ENCODE data around the gene TRIM5.
"Not testable (repeated sequence)": the region's sequence is repeated elsewhere in the genome, so short reads cannot be mapped to it uniquely, and the experiment has no call there.

The TRIM5 gene

GRCh38 chr11:5694642-5695041 is 9.8 kb upstream of the TRIM5 start (continued):
- TF ChIP-seq, protein P1, sequence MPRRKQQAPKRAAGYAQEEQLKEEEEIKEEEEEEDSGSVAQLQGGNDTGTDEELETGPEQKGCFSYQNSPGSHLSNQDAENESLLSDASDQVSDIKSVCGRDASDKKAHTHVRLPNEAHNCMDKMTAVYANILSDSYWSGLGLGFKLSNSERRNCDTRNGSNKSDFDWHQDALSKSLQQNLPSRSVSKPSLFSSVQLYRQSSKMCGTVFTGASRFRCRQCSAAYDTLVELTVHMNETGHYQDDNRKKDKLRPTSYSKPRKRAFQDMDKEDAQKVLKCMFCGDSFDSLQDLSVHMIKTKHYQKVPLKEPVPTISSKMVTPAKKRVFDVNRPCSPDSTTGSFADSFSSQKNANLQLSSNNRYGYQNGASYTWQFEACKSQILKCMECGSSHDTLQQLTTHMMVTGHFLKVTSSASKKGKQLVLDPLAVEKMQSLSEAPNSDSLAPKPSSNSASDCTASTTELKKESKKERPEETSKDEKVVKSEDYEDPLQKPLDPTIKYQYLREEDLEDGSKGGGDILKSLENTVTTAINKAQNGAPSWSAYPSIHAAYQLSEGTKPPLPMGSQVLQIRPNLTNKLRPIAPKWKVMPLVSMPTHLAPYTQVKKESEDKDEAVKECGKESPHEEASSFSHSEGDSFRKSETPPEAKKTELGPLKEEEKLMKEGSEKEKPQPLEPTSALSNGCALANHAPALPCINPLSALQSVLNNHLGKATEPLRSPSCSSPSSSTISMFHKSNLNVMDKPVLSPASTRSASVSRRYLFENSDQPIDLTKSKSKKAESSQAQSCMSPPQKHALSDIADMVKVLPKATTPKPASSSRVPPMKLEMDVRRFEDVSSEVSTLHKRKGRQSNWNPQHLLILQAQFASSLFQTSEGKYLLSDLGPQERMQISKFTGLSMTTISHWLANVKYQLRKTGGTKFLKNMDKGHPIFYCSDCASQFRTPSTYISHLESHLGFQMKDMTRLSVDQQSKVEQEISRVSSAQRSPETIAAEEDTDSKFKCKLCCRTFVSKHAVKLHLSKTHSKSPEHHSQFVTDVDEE (CRISPR knock-in tag; IDR thresholded peaks at IDR 0.05), result no peak
- TF ChIP-seq ZNF70 (CRISPR knock-in tag; IDR thresholded peaks at IDR 0.05), result no peak
- TF ChIP-seq PATZ1 (CRISPR knock-in tag; IDR thresholded peaks at IDR 0.05; ENCODE audit: borderline replicate concordance), result no peak
- no peak for TF ChIP-seq PPARA (CRISPR knock-in tag; IDR thresholded peaks at IDR 0.05; ENCODE audit: borderline replicate concordance)
- TF ChIP-seq CSRNP3 (CRISPR knock-in tag; IDR thresholded peaks at IDR 0.05), result no peak
- TF ChIP-seq ESRRG (CRISPR knock-in tag; IDR thresholded peaks at IDR 0.05), result no peak
- TF ChIP-seq ZNF565 (CRISPR knock-in tag; conservative IDR thresholded peaks at IDR 0.05; ENCODE audit: low read depth), result no peak
- TF ChIP-seq ZFP30 (CRISPR knock-in tag; IDR thresholded peaks at IDR 0.05), result no peak

GRCh38 chr11:5691964-5692361 is 7.1 kb upstream of the TRIM5 start:
- ATAC-seq, result no peak
- no peak for TF ChIP-seq CSRNP3 (CRISPR knock-in tag; IDR thresholded peaks at IDR 0.05)
- TF ChIP-seq ARNTL (CRISPR knock-in tag; IDR thresholded peaks at IDR 0.05; ENCODE audit: borderline replicate concordance, low read depth), result no peak
- TF ChIP-seq OSR1 (CRISPR knock-in tag; IDR thresholded peaks at IDR 0.05), result no peak
- TF ChIP-seq CSDC2 (CRISPR knock-in tag; IDR thresholded peaks at IDR 0.05), result no peak
- TF ChIP-seq TCF4 (CRISPR knock-in tag; IDR thresholded peaks at IDR 0.05; ENCODE audit: borderline replicate concordance), result no peak
- TF ChIP-seq ISL1 (CRISPR knock-in tag; IDR thresholded peaks at IDR 0.05), result no peak

GRCh38 chr11:5691238-5691963 is 6.5 kb upstream of the TRIM5 start:
- ATAC-seq, result not testable (repeated sequence)

DNA sequence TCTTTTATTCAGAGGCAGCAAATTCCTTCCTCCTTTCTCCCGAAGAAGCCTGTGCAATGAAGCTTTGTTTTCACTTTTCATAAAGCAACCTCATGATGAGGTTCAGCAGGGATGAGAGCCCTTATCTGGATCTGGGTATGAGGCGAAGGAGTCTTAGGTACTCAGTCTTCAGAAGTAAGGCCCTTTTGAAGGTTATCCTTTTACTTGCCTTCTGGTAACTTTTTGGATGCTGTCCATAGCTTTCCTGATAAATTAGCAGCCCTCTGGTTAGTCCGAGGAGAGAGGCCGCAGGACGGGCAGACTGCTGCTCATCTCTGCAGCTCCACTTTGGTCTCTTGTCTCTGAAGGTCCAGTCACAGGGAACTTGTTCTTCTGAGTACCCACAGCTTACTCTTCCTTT is 5.9 kb upstream of the TRIM5 start:
- ATAC-seq, result peak; percentile 66
- no peak for TF ChIP-seq CREB5 (CRISPR knock-in tag; IDR thresholded peaks at IDR 0.05; ENCODE audit: low read depth)
- TF ChIP-seq SNAI2 (CRISPR knock-in tag; IDR thresholded peaks at IDR 0.05), result no peak
- no peak for TF ChIP-seq BACH2 (CRISPR knock-in tag; IDR thresholded peaks at IDR 0.05; ENCODE audit: borderline replicate concordance)
- no peak for TF ChIP-seq RARB (CRISPR knock-in tag; IDR thresholded peaks at IDR 0.05)
- TF ChIP-seq, protein P1 (CRISPR knock-in tag; IDR thresholded peaks at IDR 0.05), result no peak
- no peak for TF ChIP-seq GLIS3 (CRISPR knock-in tag; IDR thresholded peaks at IDR 0.05)
- TF ChIP-seq PPARA (CRISPR knock-in tag; IDR thresholded peaks at IDR 0.05; ENCODE audit: borderline replicate concordance), result no peak
- no peak for TF ChIP-seq ARNTL (CRISPR knock-in tag; IDR thresholded peaks at IDR 0.05; ENCODE audit: borderline replicate concordance, low read depth)
- TF ChIP-seq ZNF8 (CRISPR knock-in tag; IDR thresholded peaks at IDR 0.05), result no peak
- TF ChIP-seq OSR1 (CRISPR knock-in tag; IDR thresholded peaks at IDR 0.05), result no peak
- no peak for TF ChIP-seq ZNF565 (CRISPR knock-in tag; conservative IDR thresholded peaks at IDR 0.05; ENCODE audit: low read depth)
- no peak for TF ChIP-seq TCF4 (CRISPR knock-in tag; IDR thresholded peaks at IDR 0.05; ENCODE audit: borderline replicate concordance)
- TF ChIP-seq, protein P2, sequence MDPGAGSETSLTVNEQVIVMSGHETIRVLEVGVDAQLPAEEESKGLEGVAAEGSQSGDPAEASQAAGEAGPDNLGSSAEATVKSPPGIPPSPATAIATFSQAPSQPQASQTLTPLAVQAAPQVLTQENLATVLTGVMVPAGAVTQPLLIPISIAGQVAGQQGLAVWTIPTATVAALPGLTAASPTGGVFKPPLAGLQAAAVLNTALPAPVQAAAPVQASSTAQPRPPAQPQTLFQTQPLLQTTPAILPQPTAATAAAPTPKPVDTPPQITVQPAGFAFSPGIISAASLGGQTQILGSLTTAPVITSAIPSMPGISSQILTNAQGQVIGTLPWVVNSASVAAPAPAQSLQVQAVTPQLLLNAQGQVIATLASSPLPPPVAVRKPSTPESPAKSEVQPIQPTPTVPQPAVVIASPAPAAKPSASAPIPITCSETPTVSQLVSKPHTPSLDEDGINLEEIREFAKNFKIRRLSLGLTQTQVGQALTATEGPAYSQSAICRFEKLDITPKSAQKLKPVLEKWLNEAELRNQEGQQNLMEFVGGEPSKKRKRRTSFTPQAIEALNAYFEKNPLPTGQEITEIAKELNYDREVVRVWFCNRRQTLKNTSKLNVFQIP (CRISPR knock-in tag; IDR thresholded peaks at IDR 0.05; ENCODE audit: borderline replicate concordance, low read depth), result no peak
